NCI-H2029 treated with DMSO at 0.1 percent for 48 hours (cell line): ENCODE results near the gene ACAN.

Experiments used
- DNase-seq: peaks from one replicate; lab custom pipeline; 2025; lab: John Stamatoyannopoulos, UW

The ACAN gene

GRCh38 chr15:88803241-88803919, at the start of gene ACAN:
TSS of gene ACAN (plus strand) at chr15:88803436. CDS start at chr15:88836207, 32,771 bp downstream.
- DNase-seq = no peak

GRCh38 chr15:88756521-88756920, 46.7 kb upstream of the ACAN start:
- DNase-seq = no peak

GRCh38 chr15:88756921-88757320, 46.3 kb upstream of the ACAN start:
- no peak for DNase-seq

- no peak for DNase-seq
Observed at GRCh38 chr15:88759872-88760271, 43.4 kb upstream of the ACAN start.

GRCh38 chr15:88764448-88764847, 38.8 kb upstream of the ACAN start:
- DNase-seq = no peak

- DNase-seq = no peak
Observed at GRCh38 chr15:88765212-88765611, 38.0 kb upstream of the ACAN start.

GRCh38 chr15:88769161-88769971, 33.9 kb upstream of the ACAN start:
- no peak for DNase-seq

- no peak for DNase-seq
Observed at GRCh38 chr15:88775776-88776175, 27.5 kb upstream of the ACAN start.

- DNase-seq = no peak
Observed at GRCh38 chr15:88776646-88777045, 26.6 kb upstream of the ACAN start.

GRCh38 chr15:88779944-88780343, 23.3 kb upstream of the ACAN start:
- DNase-seq = no peak

- no peak for DNase-seq
Observed at GRCh38 chr15:88782465-88782864, 20.8 kb upstream of the ACAN start.

- no peak for DNase-seq
Observed at GRCh38 chr15:88785217-88785616, 18.0 kb upstream of the ACAN start.

GRCh38 chr15:88788036-88788435, 15.2 kb upstream of the ACAN start:
- no peak for DNase-seq

- no peak for DNase-seq
Observed at GRCh38 chr15:88788816-88789215, 14.4 kb upstream of the ACAN start.

- no peak for DNase-seq
Observed at GRCh38 chr15:88790486-88790885, 12.8 kb upstream of the ACAN start.

- no peak for DNase-seq
Observed at GRCh38 chr15:88791637-88792036, 11.6 kb upstream of the ACAN start.

GRCh38 chr15:88792342-88793282, 10.6 kb upstream of the ACAN start:
- no peak for DNase-seq

GRCh38 chr15:88794001-88794400, 9.2 kb upstream of the ACAN start:
- no peak for DNase-seq

- DNase-seq = no peak
Observed at GRCh38 chr15:88797663-88798339, 5.4 kb upstream of the ACAN start.

GRCh38 chr15:88799341-88799740, 3.9 kb upstream of the ACAN start:
- DNase-seq = no peak

- DNase-seq = no peak
Observed at GRCh38 chr15:88800026-88800425, 3.2 kb upstream of the ACAN start.

GRCh38 chr15:88800738-88801137, 2.5 kb upstream of the ACAN start:
- no peak for DNase-seq
